Lung (tissue), 12 donors: ENCODE measurements around the gene ADAMTS2. TPM values are rescaled to one million over a fixed set of nuclear protein-coding genes. Genes with fewer than 3 reads are reported as not detected.

Experiments used
- ATAC-seq: fragments of 200-7000 bp; cut with Tn5 transposase; one replicate; pipeline ENCODE4 v1.9.1; 2020; ENCODE audit warnings: moderate number of reproducible peaks; ENCODE audit not compliant: insufficient read depth, low FRiP score
- DNase-seq, 3 donors: peaks; one replicate each; pipeline ENCODE4 v3.0.0-alpha.2; 2013 to 2017
- H3K27ac ChIP-seq, 2 donors: one replicate each; pipeline ENCODE4 v1.5.1; 2013; ENCODE audit warnings: mild to moderate bottlenecking in 2 of 2, moderate library complexity in 2 of 2, control low read depth in 1 of 2, inconsistent platforms in 1 of 2, low read depth in 1 of 2, low read length in 1 of 2
- H3K27me3 ChIP-seq, 3 donors: one replicate each; pipeline ENCODE4 v1.5.1; 2013; ENCODE audit warnings: low read length in 2 of 3; ENCODE audit not compliant: control insufficient read depth in 3 of 3, insufficient read depth in 3 of 3
- H3K36me3 ChIP-seq, 4 donors: one replicate each; pipeline ENCODE4 v1.5.1; 2013; ENCODE audit warnings: low read length in 4 of 4, mild to moderate bottlenecking in 1 of 4, moderate library complexity in 1 of 4; ENCODE audit not compliant: control insufficient read depth in 4 of 4, insufficient read depth in 4 of 4
- H3K4me1 ChIP-seq, 5 donors: one replicate each; pipeline ENCODE4 v1.5.1; 2013; ENCODE audit warnings: low read length in 5 of 5, mild to moderate bottlenecking in 2 of 5, moderate library complexity in 1 of 5; ENCODE audit not compliant: control insufficient read depth in 5 of 5, insufficient read depth in 5 of 5
- H3K4me3 ChIP-seq: one replicate; pipeline ENCODE4 v1.5.1; 2013; ENCODE audit warnings: mild to moderate bottlenecking, control low read depth, moderate library complexity
- H3K9ac ChIP-seq, 2 donors: one replicate each; pipeline ENCODE4 v1.5.1; 2013; ENCODE audit warnings: low read length in 2 of 2, control low read depth in 1 of 2; ENCODE audit not compliant: insufficient read depth in 1 of 2
- H3K9me3 ChIP-seq, 4 donors: one replicate each; pipeline ENCODE4 v1.5.1; 2013; ENCODE audit warnings: low read length in 3 of 4, mild to moderate bottlenecking in 1 of 4, moderate library complexity in 1 of 4; ENCODE audit not compliant: control insufficient read depth in 4 of 4, insufficient read depth in 3 of 4
- CTCF ChIP-seq: IDR thresholded peaks from 2 replicates; pipeline ENCODE4 v1.5.1; 2012; ENCODE audit warnings: mild to moderate bottlenecking; ENCODE audit errors: control extremely low read depth, extremely low read depth
- WGBS, 2 donors: extraction: QIAGEN DNeasy Blood & Tissue Kit; methylation state at CpG; one replicate each; pipeline ENCODE4 v1.1.7; 2013; 5-methylcytosine and 5-hydroxymethylcytosine counted together
- polyA plus RNA-seq, 2 donors: library from polyadenylated mRNA; stranded (reverse); fragments of 200-250 nt; gene quantifications; one replicate each; pipeline ENCODE4 v1.2.1, GENCODE V29; 2013
- total RNA-seq, 2 donors: library from RNA; depleted of rRNA in 1 of 2; stranded (reverse); fragments of >200 nt in 1 of 2; gene quantifications; one replicate each; pipeline ENCODE4 v1.2.1, GENCODE V29; 2014 to 2021
- donor health status: control.
- donor health status: control.
- donor health status: Bipolar disorder and iron deficiency.
- donor health status: healthy.
- donor health status: DM: yes; HTN: yes; CAD: no.

The ADAMTS2 gene
- total and polyA plus RNA-seq, 4 donors = 9.3 to 45.5 (median 28.7) TPM

- Histone ChIP-seq H3K27ac (no peak overlapping the region), H3K27me3 (no peaks in the 10 kb centered on the region), H3K4me1 (no peaks in the 10 kb centered on the region), H3K36me3 (peaks cover 0 to 19% (median 6%) of the 10 kb centered on the region in 4 donors), H3K9me3 (peaks cover 0 to 5% (median 0%) of the 10 kb centered on the region in 4 donors), H3K4me3 (no peak overlapping the region), H3K9ac (no peak overlapping the region)
- no peak for TF ChIP-seq CTCF
- WGBS, 2 donors = 84 to 88% methylated on average over 10 of the region's 10 CpGs
- ATAC-seq (no peak), DNase-seq (no peak)
Observed at GRCh38 chr5:179131321-179131835, 213.9 kb downstream of the ADAMTS2 start.

- Histone ChIP-seq H3K27ac (no peak overlapping the region), H3K27me3 (no peaks in the 10 kb centered on the region), H3K9me3 (peaks cover 0 to 11% (median 0%) of the 10 kb centered on the region in 4 donors), H3K4me3 (no peak overlapping the region), H3K9ac (no peak overlapping the region), H3K4me1 (no peaks in the 10 kb centered on the region), H3K36me3 (peaks cover 0 to 19% (median 5%) of the 10 kb centered on the region in 4 donors)
- DNase-seq (no peak), ATAC-seq (no peak)
- TF ChIP-seq CTCF = no peak
- 88 to 91% methylated on average over 14 of the region's 14 CpGs for WGBS, 2 donors
Observed at GRCh38 chr5:179130101-179130681, 215.1 kb downstream of the ADAMTS2 start.

GRCh38 chr5:179129607-179130071 lies 215.6 kb downstream of the ADAMTS2 start:
- WGBS, 2 donors = 85 to 88% methylated on average over 18 of the region's 18 CpGs
- ATAC-seq = no peak

More at GRCh38 chr5:179129607-179130071, 215.6 kb downstream of the ADAMTS2 start:
- Histone ChIP-seq H3K9ac (no peak overlapping the region), H3K27me3 (no peaks in the 10 kb centered on the region), H3K9me3 (peaks cover 0 to 17% (median 0%) of the 10 kb centered on the region in 4 donors), H3K4me1 (no peaks in the 10 kb centered on the region), H3K4me3 (no peak overlapping the region), H3K27ac (no peak overlapping the region), H3K36me3 (peaks cover 0 to 23% (median 5%) of the 10 kb centered on the region in 4 donors)
- no peak for TF ChIP-seq CTCF
- DNase-seq = no peak
